SK-N-SH treated with all-trans-retinoic acid at 6 μM for 48 hours (cell line): ENCODE results near the gene UQCRH.
"Not testable (repeated sequence)": the region's sequence is repeated elsewhere in the genome, so short reads cannot be mapped to it uniquely, and the experiment has no call there.

Experiments used
- ESRRG ChIP-seq: fragments of 250-450 bp; sonication (Bioruptor Pico); IDR thresholded peaks from 2 replicates; pipeline ENCODE4 v1.6.1; 2021; ENCODE audit warnings: mild to moderate bottlenecking
- ISL1 ChIP-seq: fragments of 250-450 bp; sonication (Bioruptor Pico); IDR thresholded peaks from 2 replicates; pipeline ENCODE4 v2.1.2; 2022; ENCODE audit warnings: mild to moderate bottlenecking, moderate library complexity
- PATZ1 ChIP-seq: fragments of 250-450 bp; sonication (Bioruptor Pico); IDR thresholded peaks from 2 replicates; pipeline ENCODE4 v1.8.0; 2020; ENCODE audit warnings: mild to moderate bottlenecking, moderate library complexity, borderline replicate concordance
- ZC3H10 ChIP-seq: fragments of 250-450 bp; sonication (Bioruptor Pico); IDR thresholded peaks from 2 replicates; pipeline ENCODE4 v1.5.1; 2021; ENCODE audit warnings: mild to moderate bottlenecking, moderate library complexity
- ZNF8 ChIP-seq: fragments of 450-650 bp; formaldehyde crosslinking; IDR thresholded peaks from 2 replicates; pipeline ENCODE4 v1.5.0; 2020; ENCODE audit warnings: mild to moderate bottlenecking, moderate library complexity

- TF ChIP-seq ISL1 (CRISPR knock-in tag); PATZ1 (CRISPR knock-in tag); ZC3H10 (CRISPR knock-in tag); ESRRG; ZNF8 (CRISPR knock-in tag): not testable (repeated sequence)
Observed at GRCh38 chr1:46319960-46320914, 16.7 kb downstream of the UQCRH start.
